HG03139 (cell line): ENCODE data around the gene PIK3AP1.
A peak's percentile ranks its signal among the peaks of the same experiment; 100 is the strongest.

ENCODE experiments used
- ATAC-seq: cut with Tn5 transposase; IDR thresholded peaks from one replicate; pipeline ENCODE4 v1.9.1; 2021; ENCODE audit not compliant: unreplicated experiment

The PIK3AP1 gene

GRCh38 chr10:96616961-96617360 lies 103.4 kb downstream of the PIK3AP1 start:
- no peak for ATAC-seq

DNA sequence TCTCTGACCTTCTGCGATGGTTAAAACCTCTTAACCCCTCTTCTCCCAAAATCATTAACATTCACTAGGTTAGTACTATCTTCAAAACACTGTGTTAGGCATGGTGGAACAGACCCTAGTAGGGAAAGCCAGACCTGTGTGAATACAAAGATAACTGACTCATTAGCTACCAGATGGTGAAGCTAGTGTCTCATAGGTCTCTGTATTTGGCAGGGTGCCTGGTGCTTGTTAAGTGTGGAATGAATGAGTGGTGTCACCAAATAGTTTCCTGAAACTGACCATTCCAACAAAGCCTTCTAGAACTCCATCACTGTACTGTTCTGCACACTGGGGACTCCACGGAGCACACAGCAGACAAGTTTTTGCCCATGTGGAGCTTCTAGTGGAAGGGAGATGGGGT lies 105.8 kb downstream of the PIK3AP1 start:
- ATAC-seq, result no peak

- ATAC-seq, result no peak
Observed at GRCh38 chr10:96613576-96613975, 106.7 kb downstream of the PIK3AP1 start.

DNA sequence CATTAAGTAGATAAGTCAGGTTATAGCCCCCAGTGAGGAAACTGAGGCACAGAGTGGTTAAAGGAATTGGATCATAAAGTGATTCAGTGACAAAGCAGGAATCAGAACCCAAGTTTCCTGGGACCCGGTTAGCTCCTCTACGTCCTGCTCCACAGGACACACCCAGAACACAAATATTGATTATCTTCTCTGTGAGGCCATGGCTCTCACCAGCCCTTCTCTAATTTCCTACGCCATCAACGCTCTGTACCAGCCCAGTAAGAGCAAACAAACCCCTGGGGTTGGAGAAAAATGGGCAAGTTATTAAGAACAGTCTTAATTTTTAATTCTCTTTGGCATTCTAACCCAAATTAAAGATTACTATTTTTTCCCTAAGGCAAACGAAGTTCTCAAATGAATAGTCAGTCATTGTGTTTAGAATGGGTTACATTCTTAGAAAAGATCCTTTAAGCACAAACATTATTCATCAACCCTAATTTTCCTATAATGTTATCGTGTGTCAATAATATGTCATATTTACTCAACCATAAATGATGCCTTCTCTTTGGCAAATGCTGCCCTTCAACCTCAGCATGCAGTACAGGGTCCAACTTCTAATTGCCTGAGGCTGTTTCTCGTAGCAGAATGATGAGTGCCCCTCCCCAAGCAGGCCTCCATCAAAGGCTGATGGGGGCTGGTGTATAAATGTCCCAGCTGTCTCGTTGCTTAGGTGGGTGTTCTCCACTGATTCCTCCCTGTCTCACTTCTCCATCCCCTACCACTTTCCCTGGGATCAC lies 108.1 kb downstream of the PIK3AP1 start:
- ATAC-seq, result no peak

- ATAC-seq, result no peak
Observed at GRCh38 chr10:96610817-96611216, 109.5 kb downstream of the PIK3AP1 start.

DNA sequence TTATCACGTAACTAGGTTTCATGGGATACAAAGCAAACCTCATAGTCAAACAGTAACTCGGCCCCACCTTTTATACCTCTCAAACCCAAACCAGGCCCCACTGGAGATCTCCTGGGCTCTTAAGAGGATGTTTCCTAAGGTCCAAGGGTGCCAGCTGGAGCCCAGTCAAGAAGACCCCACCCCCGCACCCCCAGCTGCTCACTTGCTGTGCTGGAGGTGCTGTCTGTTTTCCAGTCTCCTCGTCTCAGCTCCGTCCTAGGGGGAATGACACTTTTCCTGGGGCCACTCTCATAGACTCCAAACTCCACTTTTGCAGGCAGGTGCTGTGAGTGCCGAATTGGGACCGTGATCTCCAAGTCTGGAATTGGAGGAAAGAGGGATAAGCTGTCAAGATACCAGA lies 110.8 kb downstream of the PIK3AP1 start:
- no peak for ATAC-seq

DNA sequence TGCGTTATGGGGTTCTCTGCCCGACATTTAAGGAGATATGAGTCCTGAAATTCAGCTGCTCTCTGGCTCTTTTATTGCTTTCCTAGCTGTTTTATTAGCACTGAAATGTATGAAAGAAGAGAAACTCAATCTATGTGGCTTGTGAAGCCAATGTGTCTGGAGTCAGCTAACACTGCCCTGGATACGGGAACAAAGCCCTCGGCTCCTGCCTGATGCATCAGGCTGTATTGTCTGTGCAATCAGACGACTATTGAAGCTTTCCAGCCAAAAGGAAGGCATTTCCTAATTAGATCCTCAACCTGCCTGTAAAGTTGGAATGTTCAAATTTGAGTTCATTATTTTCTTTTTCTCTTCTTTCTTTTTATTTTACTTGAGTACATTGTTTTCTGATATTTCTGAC lies 111.5 kb downstream of the PIK3AP1 start:
- no peak for ATAC-seq

DNA sequence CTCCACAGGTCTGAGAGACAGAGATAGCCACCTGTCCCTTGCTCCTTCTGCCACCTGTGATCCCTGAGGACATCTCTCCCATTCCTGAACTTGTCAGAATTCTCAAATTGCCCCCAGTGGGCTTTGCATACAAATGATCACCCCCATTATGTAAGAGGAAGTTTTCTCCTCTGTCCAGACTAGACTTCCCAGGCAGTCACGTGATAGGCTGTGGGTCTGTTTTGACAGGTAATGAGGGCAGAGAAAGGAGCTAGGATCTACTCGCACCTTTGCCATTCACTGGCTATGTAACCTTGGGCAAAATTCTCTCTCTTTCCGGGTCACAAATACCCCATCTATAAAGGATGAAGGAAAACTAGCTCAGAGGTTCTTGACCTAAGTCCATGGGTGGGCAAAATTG lies 112.1 kb downstream of the PIK3AP1 start:
- no peak for ATAC-seq

GRCh38 chr10:96606946-96607345 lies 113.4 kb downstream of the PIK3AP1 start:
- ATAC-seq, result no peak

DNA sequence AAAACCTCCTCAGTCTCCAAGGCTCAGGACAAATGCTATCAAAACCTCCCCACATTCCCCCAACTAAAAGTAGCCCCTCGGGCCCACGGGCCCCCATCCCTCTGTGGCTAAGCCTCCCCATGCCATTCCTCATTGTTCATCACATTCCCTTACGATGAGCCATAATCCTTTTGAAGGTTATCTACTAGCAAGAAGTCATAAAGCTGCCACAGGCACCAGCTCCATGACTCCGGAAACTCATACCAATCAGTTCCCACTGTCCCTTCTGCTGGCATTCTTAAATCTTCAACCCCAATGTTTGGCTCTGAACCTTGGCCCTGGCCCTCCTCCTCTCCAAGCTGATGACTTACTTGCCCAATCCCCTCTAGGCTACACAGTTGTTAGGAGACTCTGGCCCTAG lies 114.1 kb downstream of the PIK3AP1 start:
- ATAC-seq, result no peak

GRCh38 chr10:96600337-96600736 lies 120.0 kb downstream of the PIK3AP1 start:
- no peak for ATAC-seq

DNA sequence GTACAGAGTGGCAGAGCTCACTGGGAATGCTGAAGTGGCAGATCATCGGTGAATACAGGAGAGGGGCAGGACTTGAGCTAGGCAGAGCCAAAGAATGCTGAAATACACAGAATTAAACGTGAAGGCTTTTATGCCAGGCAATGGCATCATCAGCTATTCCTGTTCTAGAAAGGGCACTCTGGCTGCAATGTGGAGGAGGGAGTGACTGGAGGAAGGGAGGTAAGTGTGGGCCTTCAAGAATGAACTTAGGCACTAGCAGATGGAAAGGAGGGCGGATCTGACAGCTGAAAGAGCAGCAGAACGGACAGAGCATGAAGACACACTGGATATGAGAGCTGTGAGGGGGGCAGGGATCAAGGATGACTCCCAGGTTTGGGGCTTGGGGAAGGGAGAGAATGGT lies 121.5 kb downstream of the PIK3AP1 start:
- no peak for ATAC-seq

- ATAC-seq, result no peak
Observed at GRCh38 chr10:96596422-96597407, 123.6 kb downstream of the PIK3AP1 start.

DNA sequence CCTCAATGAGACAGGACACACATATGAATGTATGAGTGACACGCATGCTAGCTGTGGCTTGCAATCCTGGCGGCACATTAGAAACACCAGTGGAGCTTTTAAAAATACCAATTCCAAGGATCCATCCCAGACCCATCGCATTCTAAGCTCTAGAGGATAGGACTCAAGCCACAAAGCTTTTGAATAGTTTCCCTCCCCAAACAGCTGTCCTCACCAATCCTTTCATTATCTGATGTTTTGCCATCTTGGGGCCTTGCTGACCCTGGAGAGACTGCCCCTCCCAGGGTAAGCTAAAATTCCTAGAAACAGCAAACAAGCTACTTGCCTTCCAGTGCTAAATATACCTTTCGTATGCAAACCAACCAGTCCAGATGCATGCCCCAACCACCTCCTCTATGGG lies 124.6 kb downstream of the PIK3AP1 start:
- no peak for ATAC-seq

- no peak for ATAC-seq
Observed at GRCh38 chr10:96591946-96592345, 128.4 kb downstream of the PIK3AP1 start.

GRCh38 chr10:96588616-96589419 lies 131.5 kb downstream of the PIK3AP1 start:
- no peak for ATAC-seq

DNA sequence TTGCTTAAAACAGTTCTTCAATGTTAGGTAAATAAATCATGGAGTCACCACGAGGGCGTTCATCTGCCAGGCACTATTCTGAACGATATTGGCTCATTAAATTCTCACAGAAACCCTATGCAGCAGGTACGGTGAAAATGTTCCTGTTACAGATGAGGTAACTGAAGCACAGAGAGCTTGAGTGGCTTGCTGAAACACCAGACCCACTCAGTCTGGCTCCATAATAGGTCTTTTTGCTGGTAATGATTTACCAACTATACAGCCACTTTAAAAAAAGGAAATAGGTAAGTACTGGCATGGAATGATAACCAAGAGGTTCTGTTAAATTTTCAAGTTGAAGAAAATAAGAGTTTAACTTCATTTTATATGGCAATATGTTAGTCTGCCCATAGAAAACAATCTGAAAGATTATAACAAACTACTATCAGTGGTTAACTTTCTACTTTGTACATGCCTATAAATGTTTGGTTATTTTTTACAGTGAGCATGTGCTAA lies 132.2 kb downstream of the PIK3AP1 start:
- ATAC-seq, result no peak

DNA sequence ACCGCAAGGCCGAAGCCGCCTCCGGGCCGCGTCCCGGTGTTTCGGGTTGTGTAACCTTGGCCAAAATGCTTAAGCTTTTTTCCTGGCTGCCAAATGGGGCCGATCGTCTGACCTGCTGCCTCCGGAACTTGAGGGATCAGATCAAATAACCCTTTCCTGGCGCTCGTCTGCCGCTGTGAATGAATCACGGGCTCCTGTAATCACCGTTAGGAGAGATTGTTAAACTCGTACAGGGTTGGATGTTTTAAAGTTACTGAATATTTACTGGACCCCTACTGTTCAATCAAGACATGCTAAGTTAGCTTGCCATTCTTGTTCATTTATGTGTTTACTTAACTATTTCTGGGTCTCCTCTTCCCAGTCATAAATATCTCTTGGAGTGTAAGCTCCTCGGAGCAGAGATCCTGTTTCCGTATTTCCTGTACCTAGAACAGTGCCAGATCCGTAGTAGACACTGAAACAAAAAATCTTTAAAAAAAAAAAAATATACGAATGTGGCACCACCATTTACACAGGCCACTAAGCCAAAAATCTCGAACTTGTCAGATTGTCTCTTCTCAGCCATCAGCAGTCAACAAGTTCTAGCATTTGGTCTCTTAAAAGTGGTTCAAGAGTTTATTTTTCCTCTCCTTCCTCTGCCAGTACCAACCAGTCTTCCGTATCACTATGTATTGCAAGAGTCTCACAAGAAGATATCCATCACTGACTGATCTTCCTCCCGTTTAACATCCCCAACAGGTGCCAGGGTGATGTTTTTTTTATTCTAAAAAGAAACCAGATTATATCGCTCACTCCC lies 132.9 kb downstream of the PIK3AP1 start:
- no peak for ATAC-seq

- ATAC-seq, result peak; percentile 65
Observed at GRCh38 chr10:96586419-96587263, 133.7 kb downstream of the PIK3AP1 start, which contains the start of gene TM9SF3. TM9SF3 (minus strand) TSS chr10:96587012; CDS start chr10:96586835, 177 bp downstream.
